SH-SY5Y (cell line): Measurements from ENCODE around the gene LRBA.

ENCODE experiments used
- GATA2 ChIP-seq: IDR thresholded peaks from 2 replicates; pipeline ENCODE4 v1.6.1; 2011; ENCODE audit warnings: mild to moderate bottlenecking, low read depth, low read length
- GATA3 ChIP-seq: IDR thresholded peaks from 2 replicates; pipeline ENCODE4 v1.6.1; 2011; ENCODE audit warnings: low read depth, mild to moderate bottlenecking, low read length, moderate library complexity

GRCh38 chr4:150457802-150458201 is 557.3 kb downstream of the LRBA start:
- no peak for TF ChIP-seq GATA3
- no peak for TF ChIP-seq GATA2
